IPS-20b (cell line): ENCODE results near the gene C6.
"Not testable (repeated sequence)": the region's sequence is repeated elsewhere in the genome, so short reads cannot be mapped to it uniquely, and the experiment has no call there.

Source experiments
- H3K27ac ChIP-seq: one replicate; pipeline ENCODE4 v1.5.1; 2013; ENCODE audit warnings: low read length
- H3K27me3 ChIP-seq: 2 replicates; pipeline ENCODE4 v1.6.1; 2013; ENCODE audit warnings: mild to moderate bottlenecking, low read length, inconsistent platforms; ENCODE audit not compliant: insufficient read depth
- H3K36me3 ChIP-seq: 2 replicates; pipeline ENCODE4 v1.6.1; 2013; ENCODE audit warnings: low read depth, mild to moderate bottlenecking, inconsistent platforms, low read length, moderate library complexity; ENCODE audit not compliant: insufficient read depth
- H3K4me1 ChIP-seq: 2 replicates; pipeline ENCODE4 v1.6.1; 2013; ENCODE audit warnings: mild to moderate bottlenecking, control low read depth, inconsistent platforms, low read length, moderate library complexity; ENCODE audit not compliant: insufficient read depth
- H3K4me3 ChIP-seq: 2 replicates; pipeline ENCODE4 v1.5.1; 2013; ENCODE audit warnings: mild to moderate bottlenecking, low read length, inconsistent platforms
- H3K9ac ChIP-seq: 2 replicates; pipeline ENCODE4 v1.6.1; 2013; ENCODE audit warnings: low read depth, mild to moderate bottlenecking, inconsistent platforms, low read length, moderate library complexity
- H3K9me3 ChIP-seq: 2 replicates; pipeline ENCODE4 v1.6.1; 2013; ENCODE audit warnings: mild to moderate bottlenecking, low read depth, low read length, inconsistent platforms; ENCODE audit not compliant: insufficient read depth

The C6 gene

GRCh38 chr5:41230276-41230675 lies 16.9 kb upstream of the C6 start:
- H3K4me1 ChIP-seq, H3K27ac ChIP-seq, H3K9ac ChIP-seq, H3K27me3 ChIP-seq, H3K36me3 ChIP-seq, H3K4me3 ChIP-seq: not testable (repeated sequence)
- peaks cover 17% of the 10 kb centered on the region for H3K9me3 ChIP-seq

GRCh38 chr5:41223962-41224361 lies 10.6 kb upstream of the C6 start:
- H3K4me3 ChIP-seq: no peak overlapping the region
- H3K27me3 ChIP-seq: no peaks in the 10 kb centered on the region
- no peak overlapping the region for H3K9ac ChIP-seq
- no peaks in the 10 kb centered on the region for H3K36me3 ChIP-seq
- no peak overlapping the region for H3K27ac ChIP-seq
- peaks cover 4% of the 10 kb centered on the region; the same call in 1 of the 2 replicates for H3K9me3 ChIP-seq
- H3K4me1 ChIP-seq: peaks cover 7% of the 10 kb centered on the region; the same call in 1 of the 2 replicates

- Histone ChIP-seq H3K4me3 (no peak overlapping the region), H3K27ac (no peak overlapping the region), H3K9me3 (no peaks in the 10 kb centered on the region), H3K27me3 (no peaks in the 10 kb centered on the region), H3K9ac (no peak overlapping the region), H3K4me1 (peaks cover 7% of the 10 kb centered on the region; the same call in 1 of the 2 replicates), H3K36me3 (no peaks in the 10 kb centered on the region)
Measured at GRCh38 chr5:41219658-41220269, 6.4 kb upstream of the C6 start.

GRCh38 chr5:41218929-41219657 lies 5.8 kb upstream of the C6 start:
- no peak overlapping the region for H3K27ac ChIP-seq
- no peaks in the 10 kb centered on the region for H3K36me3 ChIP-seq

GRCh38 chr5:41214182-41214581 lies 850 bp upstream of the C6 start:
- H3K4me3 ChIP-seq: no peak overlapping the region
- no peaks in the 10 kb centered on the region for H3K36me3 ChIP-seq
- H3K9ac ChIP-seq: no peak overlapping the region
- no peaks in the 10 kb centered on the region for H3K27me3 ChIP-seq
- no peak overlapping the region for H3K27ac ChIP-seq
- no peaks in the 10 kb centered on the region for H3K9me3 ChIP-seq
- H3K4me1 ChIP-seq: 0 out of 2 replicates have a peak, but pooled peaks cover 2% of the 10 kb centered on the region

More at GRCh38 chr5:41218929-41219657, 5.8 kb upstream of the C6 start:
- no peaks in the 10 kb centered on the region for H3K27me3 ChIP-seq
- H3K9me3 ChIP-seq: no peaks in the 10 kb centered on the region
- no peak overlapping the region for H3K4me3 ChIP-seq
- peaks cover 7% of the 10 kb centered on the region; the same call in 1 of the 2 replicates for H3K4me1 ChIP-seq
- no peak overlapping the region for H3K9ac ChIP-seq

GRCh38 chr5:41212935-41213334 lies 397 bp downstream of the C6 start:
- Histone ChIP-seq H3K36me3 (no peaks in the 10 kb centered on the region), H3K9me3 (no peaks in the 10 kb centered on the region), H3K27ac (no peak overlapping the region), H3K4me1 (no peaks in the 10 kb centered on the region), H3K4me3 (no peak overlapping the region), H3K27me3 (no peaks in the 10 kb centered on the region), H3K9ac (no peak overlapping the region)

GRCh38 chr5:41211417-41211816 lies 1.9 kb downstream of the C6 start:
- Histone ChIP-seq H3K36me3 (no peaks in the 10 kb centered on the region), H3K9ac (no peak overlapping the region), H3K4me3 (no peak overlapping the region), H3K27ac (no peak overlapping the region), H3K27me3 (no peaks in the 10 kb centered on the region), H3K9me3 (no peaks in the 10 kb centered on the region), H3K4me1 (no peaks in the 10 kb centered on the region)

- H3K27ac ChIP-seq, H3K36me3 ChIP-seq: not testable (repeated sequence)
Measured at GRCh38 chr5:41205475-41205874, 7.9 kb downstream of the C6 start.

GRCh38 chr5:41203033-41203432 lies 10.3 kb downstream of the C6 start:
- H3K9ac ChIP-seq: no peak overlapping the region
- no peak overlapping the region for H3K4me3 ChIP-seq
- peaks cover 16% of the 10 kb centered on the region for H3K9me3 ChIP-seq
- no peaks in the 10 kb centered on the region for H3K36me3 ChIP-seq
- H3K4me1 ChIP-seq: no peaks in the 10 kb centered on the region
- H3K27me3 ChIP-seq: no peaks in the 10 kb centered on the region
- H3K27ac ChIP-seq: no peak overlapping the region

More at GRCh38 chr5:41205475-41205874, 7.9 kb downstream of the C6 start:
- H3K4me1 ChIP-seq, H3K9ac ChIP-seq, H3K4me3 ChIP-seq, H3K27me3 ChIP-seq: not testable (repeated sequence)
- peaks cover 16% of the 10 kb centered on the region for H3K9me3 ChIP-seq

- Histone ChIP-seq H3K36me3 (no peaks in the 10 kb centered on the region), H3K27me3 (no peaks in the 10 kb centered on the region), H3K27ac (no peak overlapping the region), H3K9me3 (peaks cover 16% of the 10 kb centered on the region), H3K4me3 (no peak overlapping the region), H3K4me1 (no peaks in the 10 kb centered on the region), H3K9ac (no peak overlapping the region)
Measured at GRCh38 chr5:41201082-41201772, 12.1 kb downstream of the C6 start.

- H3K27me3 ChIP-seq: no peaks in the 10 kb centered on the region
- peaks cover 12% of the 10 kb centered on the region for H3K9me3 ChIP-seq
- no peaks in the 10 kb centered on the region for H3K36me3 ChIP-seq
- H3K27ac ChIP-seq: no peak overlapping the region
- H3K9ac ChIP-seq: no peak overlapping the region
- no peaks in the 10 kb centered on the region for H3K4me1 ChIP-seq
- H3K4me3 ChIP-seq: no peak overlapping the region
Measured at GRCh38 chr5:41200506-41200905, 12.8 kb downstream of the C6 start.

GRCh38 chr5:41199660-41200059 lies 13.7 kb downstream of the C6 start:
- no peaks in the 10 kb centered on the region for H3K36me3 ChIP-seq
- no peak overlapping the region for H3K4me3 ChIP-seq
- H3K4me1 ChIP-seq: no peaks in the 10 kb centered on the region
- H3K9me3 ChIP-seq: peaks cover 3% of the 10 kb centered on the region
- no peak overlapping the region for H3K27ac ChIP-seq
- H3K9ac ChIP-seq: no peak overlapping the region
- no peaks in the 10 kb centered on the region for H3K27me3 ChIP-seq
